ENCODE data around the gene CLEC4E. TPM values are rescaled to one million over a fixed set of nuclear protein-coding genes. Genes with fewer than 3 reads are reported as not detected.

The CLEC4E gene
- total and polyA plus RNA-seq, 2 of the 13 experiments (the other 11 are each of a cell fraction or from before 2014, with no cell fraction given) = not detected

DNA sequence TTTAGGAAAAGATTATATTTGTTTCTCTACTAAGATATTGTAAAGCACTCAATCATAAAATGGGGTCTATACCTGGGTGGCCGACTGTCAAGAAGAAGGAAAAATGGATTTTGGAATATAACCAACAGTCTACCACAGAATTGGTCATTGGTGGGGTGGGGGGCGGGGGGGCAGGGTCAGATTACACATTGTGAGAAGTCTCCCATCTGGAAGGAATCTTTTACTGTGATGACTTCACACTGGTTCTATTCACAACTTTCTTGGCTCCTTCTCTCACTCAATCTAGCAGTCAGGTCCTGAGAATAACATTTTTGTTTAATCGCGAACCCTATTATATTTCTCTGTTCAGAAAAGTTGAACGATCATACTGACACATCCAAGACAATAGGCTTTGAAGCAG, 8.7 kb upstream of the CLEC4E start:
- Histone ChIP-seq H3K27ac (ENCODE audit: extremely low read length, insufficient read depth, low read length) (no peak overlapping the region), H2AFZ (ENCODE audit: low read length) (no peak overlapping the region), H3K79me2 (ENCODE audit: insufficient read depth, low read length) (no peaks in the 10 kb centered on the region), H3K4me1 (ENCODE audit: insufficient read depth, low read length) (no peaks in the 10 kb centered on the region), H3K4me3 (replicated peaks in 1 of 3; ENCODE audit: insufficient read depth in 1 of 3, low read depth in 2 of 3, low read length in 3 of 3) (no peak overlapping the region), H3K27me3 (ENCODE audit: control insufficient read depth in 1 of 2, insufficient read depth in 2 of 2, low read length in 2 of 2) (no peaks in the 10 kb centered on the region; a peak in 1 of 5 replicates), H3K9me3 (ENCODE audit: low read length) (no peaks in the 10 kb centered on the region), H4K20me1 (ENCODE audit: insufficient read depth, low read length) (no peaks in the 10 kb centered on the region), H3K9ac (ENCODE audit: insufficient read depth, low read depth, low read length) (no peak overlapping the region), H3K4me2 (ENCODE audit: low read depth, low read length) (no peak overlapping the region), H3K36me3 (replicated peaks in 1 of 2; ENCODE audit: control insufficient read depth in 1 of 2, insufficient read depth in 2 of 2, low read length in 2 of 2) (no peaks in the 10 kb centered on the region)
- FAIRE-seq (no peak), DNase-seq (ENCODE audit: low spot score) (no peak), ATAC-seq (no peak)
- WGBS (ENCODE audit: low lambda C conversion rate) = 48% methylated on average over 5 of the region's 5 CpGs
- ChIA-PET CTCF (ENCODE audit: low intra/inter-chr PET ratio, low total read pairs) (no interaction called here), POLR2A (no interaction called here)
- TF ChIP-seq JUN (CRISPR knock-in tag; IDR thresholded peaks at IDR 0.05) (no peak), CREB1 (IDR thresholded peaks at IDR 0.05) (no peak), CREB1 (CRISPR knock-in tag; IDR thresholded peaks at IDR 0.05) (no peak), GRHL1 (CRISPR knock-in tag; conservative IDR thresholded peaks at IDR 0.05) (no peak), ZNF687 (CRISPR knock-in tag; IDR thresholded peaks at IDR 0.05) (no peak), AHR (CRISPR knock-in tag; IDR thresholded peaks at IDR 0.05) (no peak), ZNF777 (CRISPR knock-in tag; IDR thresholded peaks at IDR 0.05) (no peak), ZBTB43 (CRISPR knock-in tag; conservative IDR thresholded peaks at IDR 0.05) (no peak), USF2 (IDR thresholded peaks at IDR 0.05; ENCODE audit: low read depth, low read length) (no peak), USF2 (CRISPR knock-in tag; IDR thresholded peaks at IDR 0.05; ENCODE audit: borderline replicate concordance) (no peak), ZBTB21 (CRISPR knock-in tag; IDR thresholded peaks at IDR 0.05) (no peak)
- TF ChIP-seq, protein P1, sequence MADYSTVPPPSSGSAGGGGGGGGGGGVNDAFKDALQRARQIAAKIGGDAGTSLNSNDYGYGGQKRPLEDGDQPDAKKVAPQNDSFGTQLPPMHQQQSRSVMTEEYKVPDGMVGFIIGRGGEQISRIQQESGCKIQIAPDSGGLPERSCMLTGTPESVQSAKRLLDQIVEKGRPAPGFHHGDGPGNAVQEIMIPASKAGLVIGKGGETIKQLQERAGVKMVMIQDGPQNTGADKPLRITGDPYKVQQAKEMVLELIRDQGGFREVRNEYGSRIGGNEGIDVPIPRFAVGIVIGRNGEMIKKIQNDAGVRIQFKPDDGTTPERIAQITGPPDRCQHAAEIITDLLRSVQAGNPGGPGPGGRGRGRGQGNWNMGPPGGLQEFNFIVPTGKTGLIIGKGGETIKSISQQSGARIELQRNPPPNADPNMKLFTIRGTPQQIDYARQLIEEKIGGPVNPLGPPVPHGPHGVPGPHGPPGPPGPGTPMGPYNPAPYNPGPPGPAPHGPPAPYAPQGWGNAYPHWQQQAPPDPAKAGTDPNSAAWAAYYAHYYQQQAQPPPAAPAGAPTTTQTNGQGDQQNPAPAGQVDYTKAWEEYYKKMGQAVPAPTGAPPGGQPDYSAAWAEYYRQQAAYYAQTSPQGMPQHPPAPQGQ (CRISPR knock-in tag; IDR thresholded peaks at IDR 0.05; ENCODE audit: borderline replicate concordance) = no peak
- no TSS peak for BruUV-seq (replicated peaks)
- intact Hi-C loops (cut with micrococcal nuclease; ENCODE audit: unreplicated experiment) = no loop called here
- in situ Hi-C loops (cut with HindIII; ENCODE audit: extremely low pct_ligation_motif_present, low pct_unique_long_range_greater_than_20kb) = loop anchor here (10.0 kb wide), 1 partner anchor 55 kb away; no protein-coding TSS in a partner anchor
